Measurements from ENCODE around the gene KCNQ1.

KCNQ1 gene

DNA sequence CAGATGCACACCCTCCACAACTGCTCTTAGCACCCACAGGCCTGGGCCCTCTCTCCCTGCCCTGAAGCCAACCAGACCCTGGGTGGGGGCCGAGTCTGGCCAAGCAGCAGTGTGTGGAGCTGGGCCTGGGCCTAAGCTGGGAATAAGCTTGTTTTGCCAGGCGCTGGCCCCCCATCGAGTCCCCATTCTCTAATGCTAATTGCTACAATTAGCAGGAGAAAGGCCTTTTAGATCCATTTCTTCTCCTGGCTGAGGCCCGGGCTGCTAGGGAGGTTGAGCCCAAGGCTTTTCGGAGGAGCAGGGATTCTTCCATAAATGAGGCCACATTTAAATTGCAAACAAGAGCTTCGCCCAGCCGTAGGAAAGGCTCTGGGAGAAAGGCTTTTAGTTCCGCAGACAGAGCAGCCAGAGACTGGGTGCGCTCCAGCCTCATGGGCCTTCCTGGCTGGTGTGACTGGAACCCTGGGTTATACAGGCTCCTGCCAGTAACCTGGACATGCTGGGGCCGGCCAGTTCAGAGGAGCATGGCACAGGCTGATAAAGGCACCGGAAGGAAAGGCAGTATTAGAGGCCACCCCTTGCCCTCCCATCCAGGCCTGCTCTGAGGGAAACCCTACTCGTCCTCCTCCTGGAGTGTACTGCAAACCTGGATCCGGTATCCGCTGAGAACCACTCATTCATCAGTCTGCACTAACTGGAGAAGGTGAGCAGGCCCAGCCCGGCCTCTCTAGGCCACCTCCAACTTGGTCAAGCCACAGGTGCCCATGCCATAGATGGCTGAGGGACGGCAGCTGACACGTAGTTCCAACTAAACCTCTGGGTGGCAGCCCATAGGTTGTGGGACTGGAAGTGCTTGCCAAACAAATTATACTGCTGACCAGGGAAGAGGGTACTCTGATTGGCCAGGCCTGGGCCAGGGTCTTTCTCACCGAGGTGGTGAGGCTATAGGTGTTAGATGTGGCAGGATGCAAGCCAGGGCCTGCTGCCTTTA, 248.8 kb downstream of the KCNQ1 start:
- DNase-seq, result no peak

DNA sequence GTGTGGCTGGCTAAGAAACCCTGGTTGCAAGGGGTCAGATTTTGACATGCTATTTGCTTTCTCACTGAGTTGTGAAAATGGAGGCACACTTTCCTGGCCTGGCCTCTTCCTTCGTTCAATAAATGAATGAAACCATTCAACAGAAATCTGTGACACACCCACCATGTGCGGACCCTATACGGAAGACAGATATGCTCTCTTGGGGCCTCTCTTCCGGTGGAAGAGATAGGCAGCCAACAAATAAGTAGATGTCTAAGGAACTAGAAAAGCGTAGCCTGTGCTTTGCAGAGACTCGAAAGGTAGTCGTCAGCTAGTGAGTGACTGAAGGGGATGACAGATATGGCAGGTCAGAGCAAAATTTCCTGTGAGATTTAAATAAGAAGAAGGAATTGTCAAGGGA, 249.7 kb downstream of the KCNQ1 start:
- no peak for DNase-seq

- no peak for DNase-seq
These were observed 250.5 kb downstream of the KCNQ1 start for GRCh38 chr11:2694995-2695939.

DNA sequence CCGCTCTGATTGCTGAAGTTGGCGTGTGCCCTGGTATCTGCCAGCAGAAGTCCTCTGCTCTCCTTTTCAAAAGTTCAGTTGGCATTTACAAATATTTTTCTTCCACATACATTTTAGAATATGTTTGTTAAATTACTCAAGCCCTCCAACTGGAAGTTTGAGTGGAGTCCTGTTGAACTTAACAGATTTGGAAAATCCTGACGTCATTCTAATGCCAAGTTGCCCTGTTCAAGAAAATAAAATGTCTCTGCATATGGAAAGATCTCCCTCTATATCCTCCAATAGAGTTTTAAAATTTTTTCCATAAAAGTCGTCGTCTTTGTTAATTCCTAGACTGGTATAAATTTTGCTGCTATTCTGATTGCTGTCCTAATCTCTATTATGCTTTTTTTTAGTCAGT, 251.6 kb downstream of the KCNQ1 start:
- DNase-seq, result no peak

- no peak for DNase-seq
These were observed 253.1 kb downstream of the KCNQ1 start for GRCh38 chr11:2697866-2698265.

- no peak for DNase-seq
These were observed 253.8 kb downstream of the KCNQ1 start for GRCh38 chr11:2698386-2699184.

DNA sequence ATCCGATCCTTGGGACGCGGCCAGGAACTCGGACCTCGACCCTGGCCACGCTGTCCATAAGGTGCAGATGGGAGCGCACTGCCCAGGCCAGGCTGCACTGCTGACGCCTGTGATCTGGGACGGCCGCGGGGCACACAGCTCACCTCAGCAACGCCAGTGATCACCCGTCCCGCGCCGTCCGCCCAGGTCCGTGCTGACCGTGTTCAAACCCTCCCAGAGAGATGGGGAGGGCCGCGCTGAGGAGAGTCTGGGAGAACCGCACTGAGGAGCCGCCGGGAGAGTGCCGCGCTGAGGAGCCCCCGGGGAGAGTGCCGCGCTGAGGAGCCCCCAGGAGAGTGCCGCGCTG, 254.3 kb downstream of the KCNQ1 start:
- no peak for DNase-seq

DNA sequence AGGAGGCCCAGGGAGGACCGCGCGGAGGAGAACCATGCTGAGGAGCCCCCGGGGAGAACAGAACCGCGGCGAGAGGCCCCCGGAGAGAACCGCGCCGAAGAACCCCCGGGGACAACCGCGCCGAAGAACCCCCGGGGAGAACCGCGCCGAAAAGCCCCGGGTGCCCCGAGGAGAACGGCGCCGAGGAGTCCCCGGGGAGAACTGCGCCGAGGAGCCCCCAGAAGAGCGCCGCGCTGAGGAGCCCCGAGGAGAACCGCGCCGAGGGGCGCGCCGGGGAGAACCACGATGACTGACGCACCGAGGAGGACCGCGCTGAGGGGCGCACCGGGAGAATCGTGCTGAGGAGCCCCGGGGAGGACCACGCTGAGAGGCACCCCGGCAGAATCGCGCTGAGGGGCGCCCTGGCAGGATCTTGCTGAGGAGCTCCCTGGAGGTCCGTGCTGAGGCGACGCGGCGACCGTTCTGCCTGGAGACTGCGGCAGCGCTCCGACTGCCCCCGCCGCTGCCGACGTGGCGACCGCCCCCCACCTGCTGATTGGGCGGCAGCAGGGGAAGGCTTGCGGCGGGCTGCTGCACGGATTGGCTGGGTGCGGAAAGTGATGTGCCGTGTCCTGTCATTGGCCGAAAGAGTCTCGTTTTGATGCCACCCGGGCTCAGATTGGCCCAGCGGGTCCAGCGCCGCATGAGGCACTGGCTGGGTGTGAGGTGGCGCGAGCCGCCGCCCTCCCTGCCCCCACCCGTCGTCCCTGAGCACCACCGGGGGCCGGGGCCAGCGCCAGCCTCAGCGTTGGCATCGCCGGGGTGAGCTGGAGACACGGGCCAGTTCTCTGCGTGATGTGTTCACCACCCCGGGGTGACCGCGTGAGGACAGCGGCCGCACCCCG, 255.0 kb downstream of the KCNQ1 start, which contains the start of gene KCNQ1OT1:
KCNQ1OT1 (minus strand) TSS at position 464 of the 884 bp plus-strand sequence.
- DNase-seq, result peak; percentile 77

DNA sequence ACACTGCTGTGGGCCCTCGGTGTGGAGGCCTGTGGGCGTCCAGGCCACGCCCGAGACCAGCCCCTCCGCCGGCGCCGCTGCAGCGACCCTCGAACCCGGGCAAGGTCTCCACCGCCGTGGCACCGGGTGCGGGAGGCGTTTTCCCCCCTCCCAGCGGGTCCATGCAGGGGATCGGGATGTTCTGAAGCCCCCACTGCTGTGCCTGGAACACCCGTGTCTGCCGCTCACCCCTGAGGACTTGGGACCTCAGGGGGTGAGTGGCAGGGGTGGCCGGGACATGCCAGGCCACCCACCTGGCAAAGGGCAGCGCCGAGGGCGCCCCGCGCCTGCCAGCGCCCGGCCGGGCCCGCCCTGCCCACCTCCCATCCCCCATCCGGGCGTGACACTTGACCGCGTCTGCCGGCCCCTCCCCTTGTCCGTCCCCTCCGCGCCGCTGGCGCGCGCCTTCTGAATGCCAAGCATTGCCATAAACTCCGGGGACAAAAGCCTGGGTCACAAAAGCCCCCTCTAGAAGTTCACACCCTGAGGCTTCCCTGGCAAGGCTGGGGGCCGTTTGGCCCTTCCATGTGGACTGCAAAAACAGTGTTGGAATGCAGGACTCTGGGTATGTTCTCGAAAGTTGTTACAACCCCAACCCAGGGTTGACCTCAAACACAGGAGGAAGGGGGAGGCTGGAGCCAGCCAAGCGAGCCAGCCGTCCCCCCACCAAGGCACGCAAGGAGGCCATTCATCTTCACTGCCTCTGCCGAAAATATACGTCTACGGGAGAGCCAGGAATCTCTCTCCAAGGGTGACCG, 255.8 kb downstream of the KCNQ1 start:
- DNase-seq, result no peak

DNA sequence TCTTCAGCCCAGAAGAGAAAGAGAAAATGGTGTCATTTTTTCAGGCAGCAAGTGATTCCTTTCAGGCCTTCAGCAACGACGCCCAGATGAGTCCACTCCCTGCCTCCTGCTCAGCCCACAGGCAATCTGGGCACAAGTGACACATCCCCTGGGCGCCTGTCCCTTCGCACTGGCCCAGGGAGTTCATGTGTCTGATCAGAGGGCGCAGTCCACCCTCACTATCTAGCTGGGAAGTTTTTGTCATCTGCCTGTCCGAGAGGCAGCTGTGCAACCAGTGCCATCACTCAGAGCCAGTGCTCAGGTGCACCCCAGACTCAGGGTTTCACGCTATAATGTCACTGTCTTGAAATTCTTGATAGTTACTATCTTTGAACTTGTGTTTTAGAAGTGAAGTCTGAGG, 256.4 kb downstream of the KCNQ1 start:
- no peak for DNase-seq

- DNase-seq, result no peak
These were observed 257.2 kb downstream of the KCNQ1 start for GRCh38 chr11:2701898-2702434.

GRCh38 chr11:2702771-2703362, 258.1 kb downstream of the KCNQ1 start:
- no peak for DNase-seq

DNA sequence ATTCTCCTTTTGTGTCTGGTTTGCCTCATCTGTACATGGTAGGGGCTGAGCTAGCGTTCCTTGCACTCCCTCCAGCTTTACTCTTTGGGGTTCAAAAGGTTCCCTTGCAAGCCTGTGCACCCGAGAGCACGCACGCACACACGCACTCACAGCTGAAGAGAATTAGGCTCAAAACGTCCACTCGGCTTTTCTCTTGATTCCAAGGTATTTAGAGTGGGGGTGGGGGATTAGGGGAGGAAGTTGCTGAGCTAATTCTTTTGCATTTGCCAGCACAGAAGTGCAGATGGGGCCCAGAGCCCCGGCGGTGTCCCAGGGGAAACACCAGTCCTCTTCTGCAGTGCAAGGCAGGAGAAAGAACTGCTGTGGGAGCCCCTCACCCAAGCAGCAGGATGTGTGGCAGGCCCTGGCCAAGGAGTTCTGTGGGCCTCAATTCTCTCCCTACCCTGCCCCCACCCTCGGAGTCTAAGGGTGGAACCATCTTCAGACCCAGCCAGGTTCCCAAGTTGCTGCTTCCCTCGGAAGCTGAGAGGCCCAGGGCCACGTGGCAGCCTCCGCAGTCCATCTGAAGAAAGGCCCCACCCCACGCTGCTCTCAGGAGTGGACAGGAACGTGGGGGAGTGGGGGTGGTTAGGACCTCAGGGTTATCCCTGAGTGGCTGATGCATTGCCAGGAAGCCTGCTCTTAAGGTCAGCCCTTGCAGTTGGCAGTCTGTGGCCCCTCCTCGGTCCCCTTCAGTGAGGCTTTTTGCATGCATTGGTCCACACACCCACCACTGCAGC, 258.7 kb downstream of the KCNQ1 start:
- DNase-seq, result no peak

DNA sequence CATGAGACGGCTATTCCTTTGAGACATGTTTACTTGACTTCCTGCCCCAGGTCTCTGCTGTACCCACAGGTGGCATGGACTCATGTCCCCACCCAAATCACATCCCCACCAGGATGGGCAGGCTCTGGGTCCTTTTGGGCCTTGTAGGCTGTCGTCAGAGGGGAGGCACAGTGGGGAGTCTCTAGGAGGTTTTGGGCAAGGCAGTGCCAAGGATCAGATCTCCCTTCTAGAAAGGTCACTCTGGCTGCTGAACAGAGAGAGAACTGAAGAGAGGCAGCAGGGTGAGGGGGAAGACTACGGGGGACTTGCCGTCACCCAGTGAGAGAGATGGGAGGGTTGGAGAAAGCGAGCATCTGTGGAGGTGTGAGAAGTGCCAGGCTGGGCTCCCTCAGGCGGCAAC, 259.5 kb downstream of the KCNQ1 start:
- no peak for DNase-seq

DNA sequence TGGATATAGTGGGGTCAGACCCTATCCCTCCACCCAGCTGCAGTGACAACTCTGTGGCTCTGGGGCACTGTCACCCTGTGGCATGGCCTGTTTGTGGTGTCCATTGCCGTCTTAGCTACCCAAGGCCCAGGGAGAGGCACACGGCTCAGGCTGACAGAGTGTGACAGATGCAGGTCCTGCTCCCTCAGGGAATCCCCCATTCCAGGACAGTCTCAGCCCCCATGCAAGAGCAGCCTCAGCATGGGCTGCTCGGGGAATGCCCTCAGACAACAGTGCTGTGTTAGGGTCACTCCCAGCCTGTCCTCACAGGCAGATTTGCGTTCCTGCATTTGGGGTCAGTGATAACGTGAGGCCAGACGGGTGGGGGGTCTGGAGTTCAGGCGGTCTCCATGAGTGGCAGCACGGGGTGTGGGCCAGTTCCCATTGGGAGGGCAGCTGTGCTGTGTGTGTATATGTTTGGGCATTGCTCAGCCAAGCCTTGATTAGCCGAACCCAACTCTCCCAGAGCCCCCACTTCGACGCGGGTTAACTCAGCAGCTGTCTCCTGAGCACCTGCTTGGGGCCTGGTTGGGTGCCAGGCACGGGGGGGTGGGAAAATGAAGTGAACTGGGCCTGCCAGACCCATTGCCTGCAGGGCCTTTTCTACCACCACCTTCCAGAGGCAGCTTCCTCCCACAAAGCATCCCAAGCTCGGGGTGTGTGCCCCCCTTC, 260.2 kb downstream of the KCNQ1 start:
- DNase-seq, result no peak

GRCh38 chr11:2706321-2706720, 261.5 kb downstream of the KCNQ1 start:
- no peak for DNase-seq

DNA sequence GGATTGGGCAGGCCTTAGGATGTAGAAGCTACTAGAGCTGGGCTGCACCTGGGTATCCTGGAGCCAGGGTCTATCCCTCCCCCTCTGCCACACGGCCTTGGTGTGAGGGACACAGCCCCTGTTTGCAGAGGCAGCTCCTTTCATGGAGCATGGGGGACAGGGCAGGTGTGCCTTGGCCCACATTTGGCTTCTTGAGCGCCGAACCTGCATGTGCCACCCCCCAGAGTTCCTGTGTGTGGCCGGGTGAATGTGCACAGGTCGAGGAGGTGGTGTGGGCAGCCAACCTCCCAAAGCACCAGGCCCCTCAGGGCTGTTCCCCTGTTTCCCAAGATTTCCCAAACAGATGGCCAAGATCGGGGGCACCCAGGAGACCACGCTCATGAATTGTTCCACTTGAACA, 262.9 kb downstream of the KCNQ1 start:
- no peak for DNase-seq

DNA sequence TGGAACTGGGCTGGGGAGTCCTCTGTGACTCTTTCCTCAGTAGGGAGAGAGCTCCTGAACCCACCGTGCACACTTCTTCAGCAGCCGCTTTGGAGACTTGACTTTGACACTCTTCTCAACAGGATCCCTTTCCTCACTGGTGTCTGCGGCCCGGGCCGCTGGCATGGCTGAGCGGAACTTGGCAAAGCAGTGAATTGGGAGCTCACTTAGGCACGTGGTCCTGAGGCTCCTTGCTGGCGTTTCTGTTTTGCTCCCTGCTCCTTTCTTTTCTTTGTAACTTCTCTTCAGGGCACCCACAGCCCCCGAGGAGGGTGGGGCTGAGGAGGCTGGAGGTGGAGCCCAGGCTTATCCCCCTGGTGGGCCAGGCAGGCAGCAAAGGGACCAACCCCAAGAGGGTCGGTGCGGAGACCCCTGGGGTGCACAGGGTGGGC, 263.4 kb downstream of the KCNQ1 start:
- no peak for DNase-seq
